GM12878 (cell line): Measurements from ENCODE around the gene BIK. TPM values are rescaled to one million over a fixed set of nuclear protein-coding genes. Genes with fewer than 3 reads are reported as not detected.

Experiments used
- ATAC-seq: fragments of 200-7000 bp; cut with Tn5 transposase; 3 replicates; pipeline ENCODE4 v1.9.1; 2020; ENCODE audit warnings: mild to moderate bottlenecking, moderate library complexity
- BruUV-seq: library from RNA; stranded (reverse); fragments of 400-500 nt; replicated peaks from 2 replicates; lab custom pipeline; 2021; lab: Mats Ljungman, UMichigan
- CTCF ChIA-PET: fragments of 300-600 bp; sonication (Branson Sonifier 250); formaldehyde crosslinking; extraction: SDS; loops from one replicate; lab custom pipeline; 2021; ENCODE audit warnings: inconsistent platforms; lab: Yijun Ruan, JAX
- POLR2A ChIA-PET: fragments of 350-600 bp; formaldehyde crosslinking; extraction: SDS; loops from one replicate; lab custom pipeline; 2021; ENCODE audit warnings: inconsistent platforms; lab: Charles Lee
- RAD21 ChIA-PET: fragments of 300-600 bp; sonication (Branson Sonifier 250); formaldehyde crosslinking; loops from one replicate; lab custom pipeline; 2023; ENCODE audit warnings: antibody characterized with exemption; ENCODE audit not compliant: unreplicated experiment; lab: Charles Lee
- SMC1A ChIA-PET: fragments of 300-600 bp; sonication (Branson Sonifier 250); formaldehyde crosslinking; loops from one replicate; lab custom pipeline; 2023; ENCODE audit not compliant: unreplicated experiment, uncharacterized antibody; lab: Charles Lee
- DNase-seq: peaks from one replicate; pipeline ENCODE4 v3.0.0-alpha.2; 2011; ENCODE audit warnings: low read depth, low spot score
- FAIRE-seq: peaks from 3 replicates; lab custom pipeline; 2011; peaks lifted over from hg19 to GRCh38; lab: Jason Lieb, UNC
- H2AFZ ChIP-seq: 2 replicates; pipeline ENCODE4 v1.6.0; 2011; ENCODE audit warnings: low read depth, low read length, control low read depth; ENCODE audit not compliant: control insufficient read depth
- H3K27ac ChIP-seq: 2 replicates; pipeline ENCODE4 v1.5.1; 2011; ENCODE audit warnings: control low read depth; ENCODE audit not compliant: control insufficient read depth, insufficient read depth
- H3K27me3 ChIP-seq, 2 experiments: replicated peaks in 1 of 2; 2 replicates each; pipeline versions ENCODE4 v1.6.0 to v1.6.1; 2011; ENCODE audit warnings: low read length in 1 of 2; ENCODE audit not compliant: control insufficient read depth in 2 of 2, insufficient read depth in 2 of 2
- H3K36me3 ChIP-seq, 2 experiments: 2 replicates each; pipeline ENCODE4 v1.5.1; 2011; ENCODE audit warnings: low read length in 1 of 2; ENCODE audit not compliant: control insufficient read depth in 2 of 2, insufficient read depth in 2 of 2
- H3K4me1 ChIP-seq: 2 replicates; pipeline ENCODE4 v1.6.1; 2011; ENCODE audit warnings: mild to moderate bottlenecking, low read length, moderate library complexity, mixed read lengths; ENCODE audit not compliant: control insufficient read depth, insufficient read depth
- H3K4me2 ChIP-seq: 2 replicates; pipeline ENCODE4 v1.6.0; 2011; ENCODE audit warnings: control low read depth; ENCODE audit not compliant: control insufficient read depth, insufficient read depth
- H3K4me3 ChIP-seq: fragments of 200-600 bp; sonication (generic); 2 replicates; pipeline ENCODE4 v1.5.1; 2016
- H3K79me2 ChIP-seq: 2 replicates; pipeline ENCODE4 v1.6.0; 2011; ENCODE audit warnings: low read length; ENCODE audit not compliant: control insufficient read depth, insufficient read depth
- H3K9ac ChIP-seq: 2 replicates; pipeline ENCODE4 v1.8.0; 2011; ENCODE audit warnings: low read length, control low read depth, mixed read lengths; ENCODE audit not compliant: control insufficient read depth, insufficient read depth
- H3K9me3 ChIP-seq: replicated peaks from 3 replicates; pipeline ENCODE4 v1.5.1; 2011; ENCODE audit warnings: mild to moderate bottlenecking, low read length; ENCODE audit not compliant: control insufficient read depth, insufficient read depth
- H4K20me1 ChIP-seq: 2 replicates; pipeline ENCODE4 v1.6.0; 2011; ENCODE audit not compliant: control insufficient read depth, insufficient read depth
- BACH1 ChIP-seq: fragments of 450-650 bp; IDR thresholded peaks from 2 replicates; pipeline ENCODE4 v1.6.1; 2017; ENCODE audit warnings: mild to moderate bottlenecking, borderline replicate concordance
- GABPA ChIP-seq: IDR thresholded peaks from 2 replicates; pipeline ENCODE4 v1.6.1; 2014; ENCODE audit warnings: antibody characterized with exemption, low read depth, mild to moderate bottlenecking, inconsistent platforms
- IKZF1 ChIP-seq: fragments of 450-650 bp; conservative IDR thresholded peaks from 2 replicates; pipeline ENCODE4 v1.6.1; 2017; ENCODE audit warnings: antibody characterized with exemption, mild to moderate bottlenecking
- NFYB ChIP-seq: IDR thresholded peaks from 2 replicates; pipeline ENCODE4 v1.6.1; 2011; ENCODE audit warnings: low read depth, mild to moderate bottlenecking, low read length, improper control_type of control experiment, moderate library complexity; ENCODE audit not compliant: insufficient read depth
- NR2C1 ChIP-seq: fragments of 450-650 bp; IDR thresholded peaks from 2 replicates; pipeline ENCODE4 v1.6.1; 2017; ENCODE audit warnings: antibody characterized with exemption, mild to moderate bottlenecking, moderate library complexity
- SP1 ChIP-seq: IDR thresholded peaks from one replicate; pipeline ENCODE4 v1.6.1; 2011; ENCODE audit warnings: low read depth, low read length
- WRNIP1 ChIP-seq: IDR thresholded peaks from 2 replicates; pipeline ENCODE4 v1.6.1; 2011; ENCODE audit warnings: low read depth, low read length, improper control_type of control experiment, borderline replicate concordance
- ZBED1 ChIP-seq: IDR thresholded peaks from 2 replicates; pipeline ENCODE4 v1.6.1; 2016; ENCODE audit warnings: borderline replicate concordance
- ZNF622 ChIP-seq: fragments of 450-650 bp; IDR thresholded peaks from 2 replicates; pipeline ENCODE4 v1.6.1; 2017; ENCODE audit warnings: mild to moderate bottlenecking, inconsistent platforms
- WGBS: methylation state at CpG from one replicate; pipeline ENCODE4 v1.1.6; 2016; ENCODE audit warnings: low lambda C conversion rate; ENCODE audit not compliant: insufficient replicate concordance, insufficient coverage; ENCODE audit errors: missing lambda C conversion rate; 5-methylcytosine and 5-hydroxymethylcytosine counted together
- in situ Hi-C: fragments of 300-500 bp; cut with MboI; formaldehyde crosslinking; loops from 9 replicates; pipeline ENCODE4 v1.14.3; 2018; ENCODE audit warnings: mixed read lengths
- intact Hi-C: fragments of 100-400 bp; cut with micrococcal nuclease; formaldehyde crosslinking; loops from one replicate; pipeline ENCODE4 v1.14.2; 2022; ENCODE audit not compliant: unreplicated experiment
- polyA plus RNA-seq, 11 experiments: library from polyadenylated mRNA; depleted of rRNA in 4 of 11; unstranded in 6 of 11; stranded (reverse) in 5 of 11; fragments of >200 nt; fragmentation: Nextera tagmentation in 4 of 11; fragmentation: Illumina TruSeq in 1 of 11; extraction: Ambion mirVana in 4 of 11; extraction: Trizol in 1 of 11; gene quantifications; 1 replicate in 1 of 11; 2 replicates in 10 of 11; pipeline versions ENCODE4 v1.2.1 to v1.2.3, GENCODE V29; 2011 to 2016; ENCODE audit warnings: inconsistent platforms in 2 of 11, missing spikeins in 2 of 11, low read depth in 1 of 11
- total RNA-seq, 4 experiments: library from RNA; depleted of rRNA in 3 of 4; stranded (reverse); fragments of >200 nt in 3 of 4; fragmentation: Illumina TruSeq in 1 of 4; extraction: Trizol in 1 of 4; gene quantifications; 2 replicates each; pipeline versions ENCODE4 v1.2.1 to v1.2.3, GENCODE V29; 2013 to 2021
- TF ChIP-seq, protein P1 (sequence below): IDR thresholded peaks from 2 replicates; pipeline ENCODE4 v1.6.1; 2011; ENCODE audit warnings: borderline replicate concordance, low read depth, mild to moderate bottlenecking, moderate library complexity, mixed read lengths, low read length; ENCODE audit not compliant: insufficient read depth; ENCODE audit errors: extremely low read length
- TF ChIP-seq, protein P2 (sequence below): IDR thresholded peaks from 2 replicates; pipeline ENCODE4 v1.6.1; 2012; ENCODE audit warnings: mild to moderate bottlenecking, low read depth, low read length
- TF ChIP-seq, protein P3 (sequence below): fragments of 450-650 bp; IDR thresholded peaks from 2 replicates; pipeline ENCODE4 v1.6.1; 2018; ENCODE audit warnings: mild to moderate bottlenecking, low read depth, moderate library complexity; ENCODE audit not compliant: partially characterized antibody
- TF ChIP-seq, protein P4 (sequence below): IDR thresholded peaks from 2 replicates; pipeline ENCODE4 v1.6.1; 2011; ENCODE audit warnings: mild to moderate bottlenecking, low read depth, low read length, moderate library complexity; ENCODE audit not compliant: insufficient replicate concordance

Gene BIK
- total and polyA plus RNA-seq, 10 of the 15 experiments (the other 5 are each of a cell fraction or from before 2014, with no cell fraction given) = 0.33 to 9.8 (median 3.9) TPM

DNA sequence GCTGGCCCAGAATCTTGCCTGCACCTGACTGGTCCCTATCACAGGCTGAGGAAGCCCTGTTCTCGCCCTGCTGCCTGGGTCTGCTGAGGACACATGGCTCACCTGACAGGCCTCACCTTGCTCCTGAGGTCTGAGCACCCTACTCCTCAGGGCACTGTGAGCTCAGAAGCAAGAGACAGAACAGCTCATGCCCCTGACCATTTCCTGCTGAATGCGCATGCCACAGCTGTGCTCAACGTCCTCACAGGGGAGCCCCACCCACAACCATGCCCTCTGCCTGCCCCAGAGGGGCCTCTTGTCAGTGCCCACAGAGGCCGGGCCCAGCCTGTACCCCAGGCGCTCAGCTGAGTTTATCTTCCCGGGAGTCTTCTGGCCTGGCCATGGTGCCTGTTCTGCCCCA is 38.0 kb downstream of the BIK start:
- ChIA-PET POLR2A (no interaction called here), CTCF (no interaction called here)
- no peak overlapping the region for H3K9ac ChIP-seq

More for the DNA sequence above, 38.0 kb downstream of the BIK start:
- H3K4me3 ChIP-seq = no peak overlapping the region
- BruUV-seq = no TSS peak
- no peak overlapping the region for H3K4me2 ChIP-seq
- H3K9me3 ChIP-seq = no peaks in the 10 kb centered on the region
- TF ChIP-seq GABPA (no peak), IKZF1 (no peak), ZBED1 (no peak), NR2C1 (no peak), NFYB (no peak), ZNF622 (no peak), BACH1 (no peak), SP1 (no peak), WRNIP1 (no peak)
- TF ChIP-seq, protein P1, sequence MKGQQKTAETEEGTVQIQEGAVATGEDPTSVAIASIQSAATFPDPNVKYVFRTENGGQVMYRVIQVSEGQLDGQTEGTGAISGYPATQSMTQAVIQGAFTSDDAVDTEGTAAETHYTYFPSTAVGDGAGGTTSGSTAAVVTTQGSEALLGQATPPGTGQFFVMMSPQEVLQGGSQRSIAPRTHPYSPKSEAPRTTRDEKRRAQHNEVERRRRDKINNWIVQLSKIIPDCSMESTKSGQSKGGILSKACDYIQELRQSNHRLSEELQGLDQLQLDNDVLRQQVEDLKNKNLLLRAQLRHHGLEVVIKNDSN = no peak
- TF ChIP-seq, protein P2, sequence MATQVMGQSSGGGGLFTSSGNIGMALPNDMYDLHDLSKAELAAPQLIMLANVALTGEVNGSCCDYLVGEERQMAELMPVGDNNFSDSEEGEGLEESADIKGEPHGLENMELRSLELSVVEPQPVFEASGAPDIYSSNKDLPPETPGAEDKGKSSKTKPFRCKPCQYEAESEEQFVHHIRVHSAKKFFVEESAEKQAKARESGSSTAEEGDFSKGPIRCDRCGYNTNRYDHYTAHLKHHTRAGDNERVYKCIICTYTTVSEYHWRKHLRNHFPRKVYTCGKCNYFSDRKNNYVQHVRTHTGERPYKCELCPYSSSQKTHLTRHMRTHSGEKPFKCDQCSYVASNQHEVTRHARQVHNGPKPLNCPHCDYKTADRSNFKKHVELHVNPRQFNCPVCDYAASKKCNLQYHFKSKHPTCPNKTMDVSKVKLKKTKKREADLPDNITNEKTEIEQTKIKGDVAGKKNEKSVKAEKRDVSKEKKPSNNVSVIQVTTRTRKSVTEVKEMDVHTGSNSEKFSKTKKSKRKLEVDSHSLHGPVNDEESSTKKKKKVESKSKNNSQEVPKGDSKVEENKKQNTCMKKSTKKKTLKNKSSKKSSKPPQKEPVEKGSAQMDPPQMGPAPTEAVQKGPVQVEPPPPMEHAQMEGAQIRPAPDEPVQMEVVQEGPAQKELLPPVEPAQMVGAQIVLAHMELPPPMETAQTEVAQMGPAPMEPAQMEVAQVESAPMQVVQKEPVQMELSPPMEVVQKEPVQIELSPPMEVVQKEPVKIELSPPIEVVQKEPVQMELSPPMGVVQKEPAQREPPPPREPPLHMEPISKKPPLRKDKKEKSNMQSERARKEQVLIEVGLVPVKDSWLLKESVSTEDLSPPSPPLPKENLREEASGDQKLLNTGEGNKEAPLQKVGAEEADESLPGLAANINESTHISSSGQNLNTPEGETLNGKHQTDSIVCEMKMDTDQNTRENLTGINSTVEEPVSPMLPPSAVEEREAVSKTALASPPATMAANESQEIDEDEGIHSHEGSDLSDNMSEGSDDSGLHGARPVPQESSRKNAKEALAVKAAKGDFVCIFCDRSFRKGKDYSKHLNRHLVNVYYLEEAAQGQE = no peak
- TF ChIP-seq, protein P3, sequence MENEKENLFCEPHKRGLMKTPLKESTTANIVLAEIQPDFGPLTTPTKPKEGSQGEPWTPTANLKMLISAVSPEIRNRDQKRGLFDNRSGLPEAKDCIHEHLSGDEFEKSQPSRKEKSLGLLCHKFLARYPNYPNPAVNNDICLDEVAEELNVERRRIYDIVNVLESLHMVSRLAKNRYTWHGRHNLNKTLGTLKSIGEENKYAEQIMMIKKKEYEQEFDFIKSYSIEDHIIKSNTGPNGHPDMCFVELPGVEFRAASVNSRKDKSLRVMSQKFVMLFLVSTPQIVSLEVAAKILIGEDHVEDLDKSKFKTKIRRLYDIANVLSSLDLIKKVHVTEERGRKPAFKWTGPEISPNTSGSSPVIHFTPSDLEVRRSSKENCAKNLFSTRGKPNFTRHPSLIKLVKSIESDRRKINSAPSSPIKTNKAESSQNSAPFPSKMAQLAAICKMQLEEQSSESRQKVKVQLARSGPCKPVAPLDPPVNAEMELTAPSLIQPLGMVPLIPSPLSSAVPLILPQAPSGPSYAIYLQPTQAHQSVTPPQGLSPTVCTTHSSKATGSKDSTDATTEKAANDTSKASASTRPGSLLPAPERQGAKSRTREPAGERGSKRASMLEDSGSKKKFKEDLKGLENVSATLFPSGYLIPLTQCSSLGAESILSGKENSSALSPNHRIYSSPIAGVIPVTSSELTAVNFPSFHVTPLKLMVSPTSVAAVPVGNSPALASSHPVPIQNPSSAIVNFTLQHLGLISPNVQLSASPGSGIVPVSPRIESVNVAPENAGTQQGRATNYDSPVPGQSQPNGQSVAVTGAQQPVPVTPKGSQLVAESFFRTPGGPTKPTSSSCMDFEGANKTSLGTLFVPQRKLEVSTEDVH = no peak
- TF ChIP-seq, protein P4, sequence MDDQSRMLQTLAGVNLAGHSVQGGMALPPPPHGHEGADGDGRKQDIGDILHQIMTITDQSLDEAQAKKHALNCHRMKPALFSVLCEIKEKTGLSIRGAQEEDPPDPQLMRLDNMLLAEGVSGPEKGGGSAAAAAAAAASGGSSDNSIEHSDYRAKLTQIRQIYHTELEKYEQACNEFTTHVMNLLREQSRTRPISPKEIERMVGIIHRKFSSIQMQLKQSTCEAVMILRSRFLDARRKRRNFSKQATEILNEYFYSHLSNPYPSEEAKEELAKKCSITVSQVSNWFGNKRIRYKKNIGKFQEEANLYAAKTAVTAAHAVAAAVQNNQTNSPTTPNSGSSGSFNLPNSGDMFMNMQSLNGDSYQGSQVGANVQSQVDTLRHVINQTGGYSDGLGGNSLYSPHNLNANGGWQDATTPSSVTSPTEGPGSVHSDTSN = no peak
- TF ChIP-seq, all 136 proteins: peak for 0
- intact Hi-C loops (no loop called here), in situ Hi-C loops (no loop called here)
- Histone ChIP-seq H3K27me3 (no peaks in the 10 kb centered on the region), H2AFZ (no peak overlapping the region; the same call in 1 of the 2 replicates), H4K20me1 (no peaks in the 10 kb centered on the region), H3K36me3 (no peaks in the 10 kb centered on the region), H3K79me2 (no peaks in the 10 kb centered on the region), H3K27ac (no peak overlapping the region), H3K4me1 (peaks cover 19% of the 10 kb centered on the region)
- SMC1A ChIA-PET = no interaction called here
- RAD21 ChIA-PET = no interaction called here
- FAIRE-seq = no peak
- ATAC-seq = no peak
- DNase-seq = no peak
- WGBS = 25% methylated on average over 6 of the region's 6 CpGs
